K562 (cell line): ENCODE data around the gene EFNA2. TPM values are rescaled to one million over a fixed set of nuclear protein-coding genes. Genes with fewer than 3 reads are reported as not detected.
A peak's percentile ranks its signal among the peaks of the same experiment; 100 is the strongest.

Experiments used
- ATAC-seq: fragments of 200-7000 bp; cut with Tn5 transposase; 3 replicates; pipeline ENCODE4 v1.9.1; 2020; ENCODE audit warnings: moderate library complexity
- BruUV-seq: library from RNA; stranded (reverse); fragments of 400-500 nt; replicated peaks from 2 replicates; lab custom pipeline; 2021; lab: Mats Ljungman, UMichigan
- CTCF ChIA-PET: fragments of 300-600 bp; formaldehyde crosslinking; extraction: SDS; loops from one replicate; lab custom pipeline; 2021; ENCODE audit warnings: low intra/inter-chr PET ratio; lab: Yijun Ruan, JAX
- POLR2A ChIA-PET: fragments of 300-600, 350-650 bp; sonication (Branson Sonifier 250); formaldehyde crosslinking; extraction: SDS; loops from one replicate; lab custom pipeline; 2021; ENCODE audit warnings: antibody characterized with exemption, inconsistent platforms; lab: Yijun Ruan, JAX
- DNase-seq, 4 experiments: peaks; one replicate each; pipeline versions ENCODE4 v3.0.0 to v3.0.0-alpha.2; 2011 to 2018; ENCODE audit warnings: low spot score in 3 of 4, mixed read lengths in 3 of 4; ENCODE audit errors: extremely low read depth in 1 of 4
- FAIRE-seq: peaks from 2 replicates; lab custom pipeline; 2011; peaks lifted over from hg19 to GRCh38; lab: Jason Lieb, UNC
- H2AFZ ChIP-seq: 2 replicates; pipeline ENCODE4 v1.6.0; 2011; ENCODE audit warnings: low read depth, low read length, control low read depth, inconsistent platforms
- H3K27ac ChIP-seq: fragments of 200-600 bp; 3 replicates; pipeline ENCODE4 v1.8.0; 2011; ENCODE audit warnings: low read depth, mild to moderate bottlenecking, control low read depth, inconsistent platforms, low read length, moderate library complexity, mixed read lengths; ENCODE audit errors: extremely low read depth
- H3K27me3 ChIP-seq, 2 experiments: fragments of 300-600 bp in 1 of 2; 2 replicates in 1 of 2; 3 replicates in 1 of 2; pipeline versions ENCODE4 v1.6.0 to v1.8.0; 2011; ENCODE audit warnings: inconsistent platforms in 2 of 2, low read length in 2 of 2, mild to moderate bottlenecking in 1 of 2, mixed read lengths in 1 of 2, moderate library complexity in 1 of 2; ENCODE audit not compliant: control insufficient read depth in 2 of 2, insufficient read depth in 2 of 2
- H3K36me3 ChIP-seq: fragments of 300-600 bp; 3 replicates; pipeline ENCODE4 v1.8.0; 2011; ENCODE audit warnings: mild to moderate bottlenecking, low read length, inconsistent platforms; ENCODE audit not compliant: control insufficient read depth, insufficient read depth
- H3K4me1 ChIP-seq, 2 experiments: fragments of 200-600 bp in 1 of 2; replicated peaks in 1 of 2; 2 replicates in 1 of 2; 3 replicates in 1 of 2; pipeline versions ENCODE4 v1.5.1 to v1.8.0; 2011; ENCODE audit warnings: inconsistent platforms in 2 of 2, low read length in 2 of 2, mild to moderate bottlenecking in 1 of 2, mixed read lengths in 1 of 2, moderate library complexity in 1 of 2; ENCODE audit not compliant: control insufficient read depth in 2 of 2, insufficient read depth in 2 of 2
- H3K4me2 ChIP-seq: 2 replicates; pipeline ENCODE4 v1.6.1; 2011; ENCODE audit warnings: low read length, control low read depth, inconsistent platforms, mixed read lengths; ENCODE audit not compliant: insufficient read depth
- H3K4me3 ChIP-seq: fragments of 200-600 bp; sonication (generic), shearing (Covaris generic); 2 replicates; pipeline ENCODE4 v1.5.1; 2016; ENCODE audit warnings: control low read depth, inconsistent platforms
- H3K79me2 ChIP-seq: fragments of 200-600 bp; 3 replicates; pipeline ENCODE4 v1.8.0; 2011; ENCODE audit warnings: low read length, inconsistent platforms; ENCODE audit not compliant: control insufficient read depth, insufficient read depth
- H3K9ac ChIP-seq, 2 experiments: 2 replicates each; pipeline versions ENCODE4 v1.6.0 to v1.6.1; 2011; ENCODE audit warnings: low read depth in 2 of 2, low read length in 2 of 2, control low read depth in 1 of 2, inconsistent platforms in 1 of 2, mild to moderate bottlenecking in 1 of 2, mixed read lengths in 1 of 2; ENCODE audit not compliant: insufficient read depth in 1 of 2
- H3K9me1 ChIP-seq: one replicate; pipeline ENCODE4 v1.6.0; 2011; ENCODE audit warnings: inconsistent platforms, mild to moderate bottlenecking, low read length, moderate library complexity; ENCODE audit not compliant: control insufficient read depth, insufficient read depth
- H3K9me3 ChIP-seq: replicated peaks from 2 replicates; pipeline ENCODE4 v1.5.1; 2011; ENCODE audit warnings: low read depth, low read length, inconsistent platforms; ENCODE audit not compliant: control insufficient read depth, insufficient read depth
- H4K20me1 ChIP-seq: replicated peaks from 2 replicates; pipeline ENCODE4 v1.6.1; 2011; ENCODE audit warnings: low read length, inconsistent platforms, mixed read lengths; ENCODE audit not compliant: control insufficient read depth, insufficient read depth
- BACH1 ChIP-seq: fragments of 200-800 bp; sonication (Bioruptor generic); IDR thresholded peaks from 2 replicates; pipeline ENCODE4 v1.6.1; 2016; ENCODE audit warnings: missing genetic modification characterization, missing compliant biosample characterization
- CREB3L1 ChIP-seq: fragments of 450-650 bp; IDR thresholded peaks from 2 replicates; pipeline ENCODE4 v1.6.1; 2014; ENCODE audit warnings: low read depth, mild to moderate bottlenecking, moderate library complexity, borderline replicate concordance
- FOSL1 ChIP-seq: fragments of 200-800 bp; sonication (Bioruptor generic); conservative IDR thresholded peaks from 2 replicates; pipeline ENCODE4 v1.6.1; 2016; ENCODE audit warnings: missing genetic modification characterization, missing compliant biosample characterization
- FOXJ2 ChIP-seq: fragments of 200-800 bp; sonication (Bioruptor generic); IDR thresholded peaks from 2 replicates; pipeline ENCODE4 v1.6.1; 2016; ENCODE audit warnings: missing genetic modification characterization, missing compliant biosample characterization
- RBM34 ChIP-seq: fragments of 200-400 bp; formaldehyde crosslinking; IDR thresholded peaks from 2 replicates; pipeline ENCODE4 v1.6.1; 2018; ENCODE audit warnings: low read length, borderline replicate concordance; ENCODE audit not compliant: insufficient read depth
- RNF219 ChIP-seq: fragments of 250-450 bp; sonication (Bioruptor Pico); IDR thresholded peaks from 2 replicates; pipeline ENCODE4 v1.5.0; 2022; ENCODE audit warnings: mild to moderate bottlenecking
- YY1 ChIP-seq, 3 experiments: IDR thresholded peaks; 2 replicates each; pipeline ENCODE4 v1.6.1; 2011; ENCODE audit warnings: low read length in 2 of 3, mild to moderate bottlenecking in 2 of 3, moderate library complexity in 2 of 3, borderline replicate concordance in 1 of 3, control low read depth in 1 of 3, low read depth in 1 of 3; ENCODE audit not compliant: insufficient read depth in 3 of 3, insufficient replicate concordance in 2 of 3, control insufficient read depth in 1 of 3, insufficient read length in 1 of 3; ENCODE audit errors: extremely low read depth in 1 of 3
- ZNF77 ChIP-seq: fragments of 250-450 bp; sonication (Bioruptor Pico); IDR thresholded peaks from 2 replicates; pipeline ENCODE4 v1.5.0; 2020
- ZNF79 ChIP-seq: fragments of 250-450 bp; sonication (Bioruptor Pico); IDR thresholded peaks from 2 replicates; pipeline ENCODE4 v1.4.0; 2020; ENCODE audit warnings: low read depth, mild to moderate bottlenecking, moderate library complexity
- WGBS: fragments of 100-300 bp; shearing (Covaris generic); methylation state at CpG from one replicate; pipeline ENCODE4 v1.1.6; 2016; ENCODE audit warnings: low coverage, mixed read lengths; ENCODE audit not compliant: insufficient coverage; ENCODE audit errors: missing lambda C conversion rate; 5-methylcytosine and 5-hydroxymethylcytosine counted together
- in situ Hi-C: fragments of 300-500 bp; cut with MboI; formaldehyde crosslinking; loops from 4 replicates; pipeline ENCODE4 v1.15.0; 2018; ENCODE audit warnings: inconsistent platforms, mixed read lengths
- intact Hi-C: fragments of 100-400 bp; cut with micrococcal nuclease; formaldehyde crosslinking; loops from 2 replicates; pipeline ENCODE4 v1.14.2; 2022
- polyA plus RNA-seq, 8 experiments: library from polyadenylated mRNA; depleted of rRNA in 4 of 8; stranded (reverse) in 5 of 8; unstranded in 3 of 8; fragments of >200 nt; fragmentation: Nextera tagmentation in 2 of 8; fragmentation: Illumina TruSeq in 1 of 8; extraction: Ambion mirVana in 2 of 8; extraction: Trizol in 1 of 8; gene quantifications; 2 replicates each; pipeline versions ENCODE4 v1.2.1 to v1.2.3, GENCODE V29; 2011 to 2014; ENCODE audit warnings: inconsistent platforms in 1 of 8, missing spikeins in 1 of 8
- total RNA-seq, 7 experiments: library from RNA; depleted of rRNA in 6 of 7; stranded (reverse); fragments of >200 nt in 6 of 7; fragmentation: Illumina TruSeq in 2 of 7; extraction: Trizol in 2 of 7; gene quantifications; 2 replicates each; pipeline versions ENCODE4 v1.2.1 to v1.2.3, GENCODE V29; 2011 to 2021; ENCODE audit warnings: low replicate concordance in 1 of 7
- TF ChIP-seq, protein P1 (sequence below): fragments of 250-450 bp; sonication (Bioruptor Pico); IDR thresholded peaks from 2 replicates; pipeline ENCODE4 v1.8.0; 2022; ENCODE audit warnings: inconsistent platforms, mild to moderate bottlenecking, moderate library complexity, borderline replicate concordance
- TF ChIP-seq, protein P2 (sequence below): fragments of 450-650 bp; formaldehyde crosslinking; IDR thresholded peaks from 2 replicates; pipeline ENCODE4 v1.4.0; 2022; ENCODE audit warnings: mild to moderate bottlenecking, moderate library complexity

The EFNA2 gene
- total and polyA plus RNA-seq, 9 of the 15 experiments (the other 6 are each of a cell fraction or from before 2014, with no cell fraction given) = 0.11 to 0.44 (median 0.15) TPM; not detected in 6

- TF ChIP-seq, protein P1, sequence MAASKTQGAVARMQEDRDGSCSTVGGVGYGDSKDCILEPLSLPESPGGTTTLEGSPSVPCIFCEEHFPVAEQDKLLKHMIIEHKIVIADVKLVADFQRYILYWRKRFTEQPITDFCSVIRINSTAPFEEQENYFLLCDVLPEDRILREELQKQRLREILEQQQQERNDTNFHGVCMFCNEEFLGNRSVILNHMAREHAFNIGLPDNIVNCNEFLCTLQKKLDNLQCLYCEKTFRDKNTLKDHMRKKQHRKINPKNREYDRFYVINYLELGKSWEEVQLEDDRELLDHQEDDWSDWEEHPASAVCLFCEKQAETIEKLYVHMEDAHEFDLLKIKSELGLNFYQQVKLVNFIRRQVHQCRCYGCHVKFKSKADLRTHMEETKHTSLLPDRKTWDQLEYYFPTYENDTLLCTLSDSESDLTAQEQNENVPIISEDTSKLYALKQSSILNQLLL = no peak
- TF ChIP-seq CREB3L1 = peak; percentile 76; the same call in 1 of the 2 replicates
- 0 out of 2 replicates have a peak, but pooled peaks have one; percentile 8 for TF ChIP-seq FOSL1
- no peak for TF ChIP-seq BACH1 (tag)
Measured at GRCh38 chr19:1274852-1275259, 10.8 kb upstream of the EFNA2 start (continued).

DNA sequence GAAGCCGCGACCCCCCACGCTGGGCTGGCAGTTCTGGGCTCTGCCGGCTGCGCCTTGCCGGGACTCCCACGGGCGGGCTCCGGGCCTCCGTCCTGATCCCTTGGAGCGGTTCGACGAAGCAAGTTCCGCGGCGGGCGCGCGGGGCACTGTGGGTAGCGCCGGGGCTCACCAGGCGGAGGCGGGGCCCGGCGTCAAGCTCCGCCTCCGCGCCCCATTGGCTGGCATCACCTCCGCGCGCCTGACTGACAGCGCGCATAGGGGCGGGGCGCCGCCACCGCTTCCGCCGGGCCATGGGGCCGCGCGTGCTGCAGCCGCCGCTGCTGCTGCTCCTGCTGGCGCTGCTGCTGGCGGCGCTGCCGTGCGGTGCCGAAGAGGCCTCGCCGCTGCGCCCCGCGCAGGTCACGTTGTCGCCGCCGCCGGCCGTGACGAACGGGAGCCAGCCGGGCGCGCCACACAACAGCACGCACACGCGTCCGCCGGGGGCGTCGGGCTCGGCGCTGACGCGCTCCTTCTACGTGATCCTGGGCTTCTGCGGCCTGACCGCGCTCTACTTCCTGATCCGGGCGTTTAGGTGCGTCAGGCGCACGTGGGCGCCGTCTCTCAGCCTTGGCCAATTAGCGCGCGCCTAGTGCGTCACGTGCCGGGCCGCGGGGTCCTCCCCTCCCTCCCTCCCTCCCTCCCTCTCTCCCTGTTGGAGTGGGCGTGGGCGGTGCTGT lies 10.3 kb upstream of the EFNA2 start, which contains the start of gene FAM174C:
Gene FAM174C, plus strand, starts transcription at position 271 of the 716 bp plus-strand sequence. Its CDS starts 20 bp downstream, at position 291.
- ATAC-seq (peak; percentile 76), DNase-seq (peak; percentile 86 to 98 (median 92)), FAIRE-seq (peak; percentile 92)
- no TSS peak for BruUV-seq
- ChIA-PET CTCF (no interaction called here), POLR2A (interaction anchor here (0.5 to 1.4 kb wide), 10 partner anchors 8 to 581 kb away, joined by 3 to 9 read pairs (median 3); no protein-coding TSS in a partner anchor)
- in situ Hi-C loops = loop anchor here (5.0 kb wide), 1 partner anchor 107 kb away; the partner anchor contains the start of gene NDUFS7
- no peaks in the 10 kb centered on the region for H3K9me1 ChIP-seq
- H2AFZ ChIP-seq = peak within 1 kb of the TSS; percentile 85
- H3K9ac ChIP-seq = peak within 1 kb of the TSS; percentile 90 to 92
- H3K4me2 ChIP-seq = peak within 1 kb of the TSS; percentile 93
- H3K4me1 ChIP-seq = peaks cover 53 to 94% of the 10 kb centered on the region in 2 experiments
- WGBS = under 1% methylated on average over 72 of the region's 98 CpGs
- peaks cover 65% of the 10 kb centered on the region for H3K79me2 ChIP-seq
- H3K36me3 ChIP-seq = peaks cover 82% of the 10 kb centered on the region
- peak within 1 kb of the TSS; percentile 92 for H3K27ac ChIP-seq
- no peaks in the 10 kb centered on the region for H3K27me3 ChIP-seq
- peaks cover 27% of the 10 kb centered on the region for H4K20me1 ChIP-seq
- no peaks in the 10 kb centered on the region for H3K9me3 ChIP-seq
- intact Hi-C loops = loop anchor here (10.0 kb wide), 1 partner anchor 169 kb away; no protein-coding TSS in a partner anchor
- peak within 1 kb of the TSS; percentile 68 for H3K4me3 ChIP-seq
- TF ChIP-seq RNF219 (CRISPR knock-in tag) (no peak), ZNF77 (no peak), YY1 (IDR thresholded peaks at IDR 0.05; ENCODE audit: borderline replicate concordance in 1 of 3, control insufficient read depth in 1 of 3, extremely low read depth in 1 of 3, insufficient read depth in 3 of 3, insufficient read length in 1 of 3, insufficient replicate concordance in 2 of 3, low read depth in 1 of 3, low read length in 2 of 3) (peak in 1 of 3 experiments; percentile 38), ZNF79 (CRISPR knock-in tag) (no peak), RBM34 (peak; percentile 74; the same call in 1 of the 2 replicates), FOXJ2 (tag) (no peak)
- TF ChIP-seq, protein P2, sequence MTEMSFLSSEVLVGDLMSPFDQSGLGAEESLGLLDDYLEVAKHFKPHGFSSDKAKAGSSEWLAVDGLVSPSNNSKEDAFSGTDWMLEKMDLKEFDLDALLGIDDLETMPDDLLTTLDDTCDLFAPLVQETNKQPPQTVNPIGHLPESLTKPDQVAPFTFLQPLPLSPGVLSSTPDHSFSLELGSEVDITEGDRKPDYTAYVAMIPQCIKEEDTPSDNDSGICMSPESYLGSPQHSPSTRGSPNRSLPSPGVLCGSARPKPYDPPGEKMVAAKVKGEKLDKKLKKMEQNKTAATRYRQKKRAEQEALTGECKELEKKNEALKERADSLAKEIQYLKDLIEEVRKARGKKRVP (CRISPR knock-in tag) = no peak
